Measurements from ENCODE around the gene CD2BP2.

GRCh38 chr16:30357715-30358576 is 2.8 kb upstream of the CD2BP2 start:
- TF ChIP-seq, protein P1, sequence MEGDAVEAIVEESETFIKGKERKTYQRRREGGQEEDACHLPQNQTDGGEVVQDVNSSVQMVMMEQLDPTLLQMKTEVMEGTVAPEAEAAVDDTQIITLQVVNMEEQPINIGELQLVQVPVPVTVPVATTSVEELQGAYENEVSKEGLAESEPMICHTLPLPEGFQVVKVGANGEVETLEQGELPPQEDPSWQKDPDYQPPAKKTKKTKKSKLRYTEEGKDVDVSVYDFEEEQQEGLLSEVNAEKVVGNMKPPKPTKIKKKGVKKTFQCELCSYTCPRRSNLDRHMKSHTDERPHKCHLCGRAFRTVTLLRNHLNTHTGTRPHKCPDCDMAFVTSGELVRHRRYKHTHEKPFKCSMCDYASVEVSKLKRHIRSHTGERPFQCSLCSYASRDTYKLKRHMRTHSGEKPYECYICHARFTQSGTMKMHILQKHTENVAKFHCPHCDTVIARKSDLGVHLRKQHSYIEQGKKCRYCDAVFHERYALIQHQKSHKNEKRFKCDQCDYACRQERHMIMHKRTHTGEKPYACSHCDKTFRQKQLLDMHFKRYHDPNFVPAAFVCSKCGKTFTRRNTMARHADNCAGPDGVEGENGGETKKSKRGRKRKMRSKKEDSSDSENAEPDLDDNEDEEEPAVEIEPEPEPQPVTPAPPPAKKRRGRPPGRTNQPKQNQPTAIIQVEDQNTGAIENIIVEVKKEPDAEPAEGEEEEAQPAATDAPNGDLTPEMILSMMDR (conservative IDR thresholded peaks at IDR 0.05; ENCODE audit: low read depth, low read length), result no peak
- no peak for TF ChIP-seq EZH2 (IDR thresholded peaks at IDR 0.05; ENCODE audit: borderline replicate concordance, low read depth, low read length, poor library complexity, severe bottlenecking)

All from A673 (cell line).